ENCODE measurements around the gene HLA-DOA.
A peak's percentile ranks its signal among the peaks of the same experiment; 100 is the strongest.

Gene HLA-DOA

GRCh38 chr6:32995448-32995847, 13.9 kb downstream of the HLA-DOA start:
- Mint-ChIP-seq H3K27me3 (peaks cover 25% of the 10 kb centered on the region), H3K4me1 (ENCODE audit: low read depth) (peaks cover 7% of the 10 kb centered on the region), H3K9me3 (no peaks in the 10 kb centered on the region), H3K4me3 (no peak overlapping the region), H3K36me3 (ENCODE audit: low read depth) (no peaks in the 10 kb centered on the region), H3K27ac (no peak overlapping the region)
- no peak for DNase-seq

- Mint-ChIP-seq H3K27me3 (peaks cover 16% of the 10 kb centered on the region), H3K36me3 (ENCODE audit: low read depth) (no peaks in the 10 kb centered on the region), H3K4me1 (ENCODE audit: low read depth) (no peaks in the 10 kb centered on the region), H3K27ac (no peak overlapping the region), H3K4me3 (no peak overlapping the region), H3K9me3 (no peaks in the 10 kb centered on the region)
- no peak for DNase-seq
Measured at GRCh38 chr6:32993363-32993973, 15.9 kb downstream of the HLA-DOA start.

GRCh38 chr6:32991972-32992371, 17.4 kb downstream of the HLA-DOA start:
- no peaks in the 10 kb centered on the region for H3K4me1 Mint-ChIP-seq (ENCODE audit: low read depth)
- no peak overlapping the region for H3K27ac Mint-ChIP-seq
- H3K27me3 Mint-ChIP-seq = peaks cover 13% of the 10 kb centered on the region
- H3K36me3 Mint-ChIP-seq (ENCODE audit: low read depth) = no peaks in the 10 kb centered on the region
- no peak overlapping the region for H3K4me3 Mint-ChIP-seq
- H3K9me3 Mint-ChIP-seq = no peaks in the 10 kb centered on the region
- no peak for DNase-seq

GRCh38 chr6:32989368-32989767, 20.0 kb downstream of the HLA-DOA start:
- Mint-ChIP-seq H3K27me3 (peaks cover 6% of the 10 kb centered on the region), H3K4me3 (no peak overlapping the region), H3K36me3 (ENCODE audit: low read depth) (no peaks in the 10 kb centered on the region), H3K9me3 (no peaks in the 10 kb centered on the region), H3K4me1 (ENCODE audit: low read depth) (peaks cover 7% of the 10 kb centered on the region), H3K27ac (no peak overlapping the region)
- no peak for DNase-seq

GRCh38 chr6:32984622-32985389, 24.6 kb downstream of the HLA-DOA start:
- peak; percentile 89 for DNase-seq
- H3K27me3 Mint-ChIP-seq = no peaks in the 10 kb centered on the region
- H3K36me3 Mint-ChIP-seq (ENCODE audit: low read depth) = peaks cover 33% of the 10 kb centered on the region
- peak overlapping the region; percentile 80 for H3K27ac Mint-ChIP-seq
- peaks cover 41% of the 10 kb centered on the region for H3K4me1 Mint-ChIP-seq (ENCODE audit: low read depth)
- no peaks in the 10 kb centered on the region for H3K9me3 Mint-ChIP-seq
- H3K4me3 Mint-ChIP-seq = no peak overlapping the region

- Mint-ChIP-seq H3K4me3 (no peak overlapping the region), H3K36me3 (ENCODE audit: low read depth) (peaks cover 40% of the 10 kb centered on the region), H3K27me3 (no peaks in the 10 kb centered on the region), H3K4me1 (ENCODE audit: low read depth) (peaks cover 48% of the 10 kb centered on the region), H3K9me3 (no peaks in the 10 kb centered on the region), H3K27ac (peak overlapping the region; percentile 80)
- DNase-seq = no peak
Measured at GRCh38 chr6:32983964-32984621, 25.3 kb downstream of the HLA-DOA start.

- Mint-ChIP-seq H3K4me3 (no peak overlapping the region), H3K4me1 (ENCODE audit: low read depth) (peaks cover 53% of the 10 kb centered on the region), H3K27me3 (no peaks in the 10 kb centered on the region), H3K36me3 (ENCODE audit: low read depth) (peaks cover 46% of the 10 kb centered on the region), H3K9me3 (no peaks in the 10 kb centered on the region), H3K27ac (peak overlapping the region; percentile 68)
- no peak for DNase-seq
Measured at GRCh38 chr6:32983493-32983848, 25.9 kb downstream of the HLA-DOA start.

- H3K27me3 Mint-ChIP-seq = no peaks in the 10 kb centered on the region
- DNase-seq = no peak
- peak overlapping the region; percentile 68 for H3K27ac Mint-ChIP-seq
- H3K4me1 Mint-ChIP-seq (ENCODE audit: low read depth) = peaks cover 59% of the 10 kb centered on the region
- H3K36me3 Mint-ChIP-seq (ENCODE audit: low read depth) = peaks cover 52% of the 10 kb centered on the region
- H3K9me3 Mint-ChIP-seq = no peaks in the 10 kb centered on the region
- no peak overlapping the region for H3K4me3 Mint-ChIP-seq
Measured at GRCh38 chr6:32982702-32983492, 26.5 kb downstream of the HLA-DOA start.

- Mint-ChIP-seq H3K4me3 (no peak overlapping the region), H3K36me3 (ENCODE audit: low read depth) (peaks cover 59% of the 10 kb centered on the region), H3K9me3 (no peaks in the 10 kb centered on the region), H3K27ac (peak overlapping the region; percentile 68), H3K4me1 (ENCODE audit: low read depth) (peaks cover 66% of the 10 kb centered on the region), H3K27me3 (no peaks in the 10 kb centered on the region)
- DNase-seq = no peak
Measured at GRCh38 chr6:32982084-32982701, 27.2 kb downstream of the HLA-DOA start.

- Mint-ChIP-seq H3K9me3 (no peaks in the 10 kb centered on the region), H3K4me1 (ENCODE audit: low read depth) (peaks cover 82% of the 10 kb centered on the region), H3K27me3 (no peaks in the 10 kb centered on the region), H3K27ac (peak overlapping the region; percentile 100), H3K36me3 (ENCODE audit: low read depth) (peaks cover 76% of the 10 kb centered on the region), H3K4me3 (peak overlapping the region; percentile 14)
- no peak for DNase-seq
Measured at GRCh38 chr6:32980488-32981038, 28.8 kb downstream of the HLA-DOA start.

- Mint-ChIP-seq H3K4me1 (ENCODE audit: low read depth) (peaks cover 85% of the 10 kb centered on the region), H3K9me3 (no peaks in the 10 kb centered on the region), H3K36me3 (ENCODE audit: low read depth) (peaks cover 82% of the 10 kb centered on the region), H3K4me3 (peak overlapping the region; percentile 16), H3K27me3 (no peaks in the 10 kb centered on the region), H3K27ac (peak overlapping the region; percentile 100)
- DNase-seq = no peak
Measured at GRCh38 chr6:32979720-32980487, 29.5 kb downstream of the HLA-DOA start.

- Mint-ChIP-seq H3K36me3 (ENCODE audit: low read depth) (peaks cover 100% of the 10 kb centered on the region), H3K9me3 (no peaks in the 10 kb centered on the region), H3K27me3 (no peaks in the 10 kb centered on the region), H3K4me3 (peak overlapping the region; percentile 92), H3K27ac (peak overlapping the region; percentile 100), H3K4me1 (ENCODE audit: low read depth) (peaks cover 67% of the 10 kb centered on the region)
- DNase-seq = no peak
Measured at GRCh38 chr6:32977953-32978324, 31.5 kb downstream of the HLA-DOA start.

- H3K9me3 Mint-ChIP-seq = no peaks in the 10 kb centered on the region
- H3K27ac Mint-ChIP-seq = peak overlapping the region; percentile 100
- H3K4me1 Mint-ChIP-seq (ENCODE audit: low read depth) = peaks cover 63% of the 10 kb centered on the region
- H3K4me3 Mint-ChIP-seq = peak overlapping the region; percentile 92
- no peaks in the 10 kb centered on the region for H3K27me3 Mint-ChIP-seq
- DNase-seq = no peak
- peaks cover 100% of the 10 kb centered on the region for H3K36me3 Mint-ChIP-seq (ENCODE audit: low read depth)
Measured at GRCh38 chr6:32977272-32977952, 32.0 kb downstream of the HLA-DOA start.

Measured in activated T-cell treated with anti-CD3 and anti-CD28 coated beads, Interleukin-2, amount 50 U/mL, for 24 hours (primary cell).